ENCODE data around the gene PAX5. TPM values are rescaled to one million over a fixed set of nuclear protein-coding genes. Genes with fewer than 3 reads are reported as not detected.

The PAX5 gene
- total RNA-seq, 3 donors from 2014 or later (not counting 1 experiment from before 2014, with no cell fraction given), result 1.3 to 2.1 (median 2.0) TPM

DNA sequence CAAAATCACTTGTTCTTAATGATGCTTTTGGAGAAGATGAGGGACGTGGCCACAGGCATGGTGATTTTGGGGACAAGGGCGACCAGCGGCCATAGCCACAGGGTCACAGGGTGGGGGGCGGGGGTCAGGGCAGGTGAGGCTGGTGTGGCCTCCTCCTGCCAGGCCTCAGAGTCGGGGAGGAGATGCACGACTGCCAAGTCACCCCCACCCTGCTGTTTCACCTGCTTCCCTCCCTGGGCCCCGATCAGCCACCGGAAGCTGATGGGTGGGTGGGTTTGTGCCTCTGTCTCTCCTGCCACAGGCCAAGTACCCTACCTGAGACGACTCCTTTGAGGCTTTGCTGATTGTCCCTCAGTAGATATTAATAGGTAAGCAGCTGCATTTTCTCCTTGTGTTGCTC lies 199.3 kb downstream of the PAX5 start:
- no peaks in the 10 kb centered on the region for H3K36me3 Mint-ChIP-seq
- no peak overlapping the region for H3K27ac Mint-ChIP-seq
- DNase-seq (no peak), ATAC-seq (no peak)
- 82% methylated on average over 8 of the region's 9 CpGs for WGBS (ENCODE audit: insufficient coverage)
- Histone ChIP-seq H3K27ac (ENCODE audit: low read length) (no peak overlapping the region), H3K4me3 (ENCODE audit: low read length) (no peak overlapping the region), H3K36me3 (ENCODE audit: control insufficient read depth, insufficient read depth, low read length) (no peaks in the 10 kb centered on the region), H3K9me3 (ENCODE audit: control insufficient read depth, insufficient read depth, low read length) (no peaks in the 10 kb centered on the region), H3K4me1 (ENCODE audit: control insufficient read depth, insufficient read depth, low read length) (no peaks in the 10 kb centered on the region), H3K27me3 (ENCODE audit: control insufficient read depth, insufficient read depth, low read length) (no peaks in the 10 kb centered on the region)
- no peaks in the 10 kb centered on the region for H3K27me3 Mint-ChIP-seq (ENCODE audit: low read depth in 2 of 2)
- H3K4me3 Mint-ChIP-seq, result no peak overlapping the region
- TF ChIP-seq, protein P1, sequence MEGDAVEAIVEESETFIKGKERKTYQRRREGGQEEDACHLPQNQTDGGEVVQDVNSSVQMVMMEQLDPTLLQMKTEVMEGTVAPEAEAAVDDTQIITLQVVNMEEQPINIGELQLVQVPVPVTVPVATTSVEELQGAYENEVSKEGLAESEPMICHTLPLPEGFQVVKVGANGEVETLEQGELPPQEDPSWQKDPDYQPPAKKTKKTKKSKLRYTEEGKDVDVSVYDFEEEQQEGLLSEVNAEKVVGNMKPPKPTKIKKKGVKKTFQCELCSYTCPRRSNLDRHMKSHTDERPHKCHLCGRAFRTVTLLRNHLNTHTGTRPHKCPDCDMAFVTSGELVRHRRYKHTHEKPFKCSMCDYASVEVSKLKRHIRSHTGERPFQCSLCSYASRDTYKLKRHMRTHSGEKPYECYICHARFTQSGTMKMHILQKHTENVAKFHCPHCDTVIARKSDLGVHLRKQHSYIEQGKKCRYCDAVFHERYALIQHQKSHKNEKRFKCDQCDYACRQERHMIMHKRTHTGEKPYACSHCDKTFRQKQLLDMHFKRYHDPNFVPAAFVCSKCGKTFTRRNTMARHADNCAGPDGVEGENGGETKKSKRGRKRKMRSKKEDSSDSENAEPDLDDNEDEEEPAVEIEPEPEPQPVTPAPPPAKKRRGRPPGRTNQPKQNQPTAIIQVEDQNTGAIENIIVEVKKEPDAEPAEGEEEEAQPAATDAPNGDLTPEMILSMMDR (IDR thresholded peaks at IDR 0.05), result no peak
- intact Hi-C loops (cut with micrococcal nuclease), result no loop called here
- H3K4me1 Mint-ChIP-seq, result no peaks in the 10 kb centered on the region
- H3K9me3 Mint-ChIP-seq, result no peaks in the 10 kb centered on the region

DNA sequence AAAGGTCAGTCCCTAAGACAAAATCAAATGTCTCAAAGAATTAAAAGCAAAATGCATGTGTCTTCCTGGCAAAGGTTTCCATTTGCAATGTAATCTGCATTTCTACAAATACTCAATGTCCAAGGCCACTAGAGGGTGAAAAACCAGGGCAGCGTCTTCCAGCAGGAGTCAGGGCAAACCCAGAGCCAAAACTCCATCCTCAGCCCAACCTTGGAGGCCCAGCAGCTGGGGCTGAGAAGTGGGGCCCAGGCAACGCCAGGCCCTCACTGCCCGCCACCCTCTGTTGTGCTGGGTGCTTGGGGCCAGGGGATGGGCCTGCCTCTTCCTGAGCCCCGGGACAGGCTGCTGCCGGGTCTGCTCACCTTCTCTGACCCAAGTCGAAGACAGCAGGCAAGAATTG lies 200.1 kb downstream of the PAX5 start:
- H3K9me3 Mint-ChIP-seq, result no peaks in the 10 kb centered on the region
- DNase-seq, result no peak
- H3K4me3 ChIP-seq (ENCODE audit: low read length), result no peak overlapping the region
- H3K4me1 Mint-ChIP-seq, result no peaks in the 10 kb centered on the region
- H3K36me3 Mint-ChIP-seq, result no peaks in the 10 kb centered on the region
- no peak for ATAC-seq
- no peaks in the 10 kb centered on the region for H3K4me1 ChIP-seq (ENCODE audit: control insufficient read depth, insufficient read depth, low read length)
- H3K27me3 Mint-ChIP-seq (ENCODE audit: low read depth in 2 of 2), result no peaks in the 10 kb centered on the region
- no peaks in the 10 kb centered on the region for H3K27me3 ChIP-seq (ENCODE audit: control insufficient read depth, insufficient read depth, low read length)
- 90% methylated on average over 6 of the region's 6 CpGs for WGBS (ENCODE audit: insufficient coverage)
- H3K27ac ChIP-seq (ENCODE audit: low read length), result no peak overlapping the region
- intact Hi-C loops (cut with micrococcal nuclease), result no loop called here
- H3K27ac Mint-ChIP-seq, result no peak overlapping the region
- no peaks in the 10 kb centered on the region for H3K9me3 ChIP-seq (ENCODE audit: control insufficient read depth, insufficient read depth, low read length)
- no peak overlapping the region for H3K4me3 Mint-ChIP-seq
- TF ChIP-seq, protein P1 (IDR thresholded peaks at IDR 0.05), result no peak
- no peaks in the 10 kb centered on the region for H3K36me3 ChIP-seq (ENCODE audit: control insufficient read depth, insufficient read depth, low read length)

DNA sequence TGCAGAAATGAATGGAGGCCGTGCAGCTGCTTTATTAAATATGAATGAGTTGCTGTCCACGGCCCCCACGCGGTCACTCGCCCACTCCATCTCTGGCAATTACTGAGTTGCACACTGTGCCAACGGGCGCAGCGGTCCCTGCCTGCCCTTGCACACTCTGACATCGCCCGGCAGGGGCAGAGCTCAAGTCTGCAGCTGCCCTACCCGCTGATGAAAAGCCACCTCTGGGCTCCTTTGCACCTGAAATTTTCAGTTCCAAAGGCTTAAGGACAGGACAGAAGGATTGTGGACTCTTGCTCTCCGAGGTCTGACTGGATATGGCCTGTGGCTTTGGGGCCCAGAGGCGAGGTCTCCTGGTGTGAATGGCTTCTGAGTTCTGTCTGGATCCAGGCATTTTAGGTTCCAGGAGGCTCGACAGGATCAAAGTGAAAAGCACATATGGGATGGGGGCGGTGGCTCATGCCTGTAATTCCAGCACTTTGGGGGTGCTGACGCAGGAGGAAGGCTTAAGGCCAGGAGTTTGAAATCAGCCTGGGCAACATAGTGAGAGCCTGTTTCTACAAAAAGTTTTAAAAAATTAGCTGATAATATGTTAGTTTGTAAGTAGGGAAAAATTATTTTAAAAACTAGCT lies 201.8 kb downstream of the PAX5 start:
- Histone ChIP-seq H3K27ac (ENCODE audit: low read length) (no peak overlapping the region), H3K36me3 (ENCODE audit: control insufficient read depth, insufficient read depth, low read length) (no peaks in the 10 kb centered on the region), H3K4me1 (ENCODE audit: control insufficient read depth, insufficient read depth, low read length) (no peaks in the 10 kb centered on the region), H3K9me3 (ENCODE audit: control insufficient read depth, insufficient read depth, low read length) (no peaks in the 10 kb centered on the region), H3K4me3 (ENCODE audit: low read length) (no peak overlapping the region), H3K27me3 (ENCODE audit: control insufficient read depth, insufficient read depth, low read length) (no peaks in the 10 kb centered on the region)
- TF ChIP-seq, protein P1 (IDR thresholded peaks at IDR 0.05), result no peak
- Mint-ChIP-seq H3K27me3 (ENCODE audit: low read depth in 2 of 2) (peaks cover 0 to 3% of the 10 kb centered on the region in 2 donors), H3K4me3 (no peak overlapping the region), H3K27ac (no peak overlapping the region), H3K9me3 (no peaks in the 10 kb centered on the region), H3K4me1 (no peaks in the 10 kb centered on the region), H3K36me3 (no peaks in the 10 kb centered on the region)
- WGBS (ENCODE audit: insufficient coverage), result 90% methylated on average over 16 of the region's 16 CpGs
- DNase-seq (no peak), ATAC-seq (no peak)
- intact Hi-C loops (cut with micrococcal nuclease), result no loop called here

Data from natural killer cell (primary cell).